ENCODE measurements around the gene RIOK3.

- no peak for TF ChIP-seq CTCF (IDR thresholded peaks at IDR 0.05 in 2 of 3, conservative IDR thresholded peaks at IDR 0.05 in 1 of 3; ENCODE audit: control insufficient read depth in 2 of 3, extremely low read depth in 1 of 3, insufficient read depth in 1 of 3, low read depth in 3 of 3, low read length in 3 of 3)
- no peak for TF ChIP-seq POLR2A (IDR thresholded peaks at IDR 0.05; ENCODE audit: low read depth, low read length)
- TF ChIP-seq GABPA (IDR thresholded peaks at IDR 0.05; ENCODE audit: low read depth) = no peak
- TF ChIP-seq MTA2 (IDR thresholded peaks at IDR 0.05; ENCODE audit: low read depth) = no peak
- no peak for TF ChIP-seq SP1 (IDR thresholded peaks at IDR 0.05; ENCODE audit: low read depth, low read length)
- no peak for TF ChIP-seq ATF3 (IDR thresholded peaks at IDR 0.05; ENCODE audit: borderline replicate concordance, extremely low read depth, low read depth, low read length)
- TF ChIP-seq ZBTB33 (IDR thresholded peaks at IDR 0.05) = no peak
- TF ChIP-seq POLR2AphosphoS2 (IDR thresholded peaks at IDR 0.05; ENCODE audit: low read depth, low read length) = no peak
- TF ChIP-seq HCFC1 (IDR thresholded peaks at IDR 0.05; ENCODE audit: low read length) = no peak
- TF ChIP-seq NFYB (IDR thresholded peaks at IDR 0.05; ENCODE audit: insufficient read depth, low read depth, low read length) = no peak
- TF ChIP-seq RB1 (IDR thresholded peaks at IDR 0.05; ENCODE audit: borderline replicate concordance) = no peak
- no peak for TF ChIP-seq FOXK2 (IDR thresholded peaks at IDR 0.05)
- no peak for TF ChIP-seq REST (IDR thresholded peaks at IDR 0.05; ENCODE audit: low read depth, low read length)
- TF ChIP-seq NR2C1 (IDR thresholded peaks at IDR 0.05) = no peak
These were observed 28.5 kb upstream of the RIOK3 start for GRCh38 chr18:23424616-23425015.

Data from GM12878 (cell line).